Hippocampal formation (tissue), 2 donors: ENCODE data around the gene LMAN1.

Experiments
- DNase-seq, 2 donors: peaks; one replicate each; lab custom pipeline; 2025; lab: John Stamatoyannopoulos, UW

LMAN1 gene

GRCh38 chr18:59359576-59359952, 499 bp upstream of the LMAN1 start:
- no peak for DNase-seq

GRCh38 chr18:59358414-59358711, 702 bp downstream of the LMAN1 start:
- no peak for DNase-seq

GRCh38 chr18:59357928-59358327, 1.1 kb downstream of the LMAN1 start:
- DNase-seq: no peak

GRCh38 chr18:59354731-59355130, 4.3 kb downstream of the LMAN1 start:
- no peak for DNase-seq

GRCh38 chr18:59353079-59353680, 5.9 kb downstream of the LMAN1 start:
- no peak for DNase-seq

- DNase-seq: no peak
Observed at GRCh38 chr18:59352250-59352855, 6.7 kb downstream of the LMAN1 start.

GRCh38 chr18:59345556-59345955, 13.5 kb downstream of the LMAN1 start:
- no peak for DNase-seq

- DNase-seq: no peak
Observed at GRCh38 chr18:59344996-59345395, 14.1 kb downstream of the LMAN1 start.

- DNase-seq: no peak
Observed at GRCh38 chr18:59343926-59344325, 15.1 kb downstream of the LMAN1 start.

GRCh38 chr18:59340817-59341216, 18.2 kb downstream of the LMAN1 start:
- DNase-seq: no peak

- no peak for DNase-seq
Observed at GRCh38 chr18:59340312-59340711, 18.8 kb downstream of the LMAN1 start.

GRCh38 chr18:59332986-59333385, 26.1 kb downstream of the LMAN1 start:
- no peak for DNase-seq

GRCh38 chr18:59328683-59329082, 30.4 kb downstream of the LMAN1 start:
- DNase-seq: no peak

- DNase-seq: no peak
Observed at GRCh38 chr18:59325965-59326364, 33.1 kb downstream of the LMAN1 start.

- DNase-seq: no peak
Observed at GRCh38 chr18:59324623-59324971, 34.5 kb downstream of the LMAN1 start.

- DNase-seq: no peak
Observed at GRCh38 chr18:59323931-59324622, 35.0 kb downstream of the LMAN1 start.

- DNase-seq: no peak
Observed at GRCh38 chr18:59318460-59319050, 40.5 kb downstream of the LMAN1 start, which contains the start of gene CPLX4. CPLX4 (minus strand) TSS chr18:59318649; CDS start chr18:59318462, 187 bp downstream.

GRCh38 chr18:59311631-59312030, 47.4 kb downstream of the LMAN1 start:
- no peak for DNase-seq

- DNase-seq: no peak
Observed at GRCh38 chr18:59308938-59309260, 50.2 kb downstream of the LMAN1 start.

GRCh38 chr18:59308248-59308937, 50.7 kb downstream of the LMAN1 start:
- DNase-seq: peak; percentile 40 to 63

- no peak for DNase-seq
Observed at GRCh38 chr18:59306640-59307039, 52.4 kb downstream of the LMAN1 start.

- DNase-seq: no peak
Observed at GRCh38 chr18:59305295-59305694, 53.8 kb downstream of the LMAN1 start.

GRCh38 chr18:59303656-59304195, 55.3 kb downstream of the LMAN1 start:
- no peak for DNase-seq
